Stomach (tissue), 4 donors: ENCODE measurements around the gene FLNA.

Experiments
- EP300 ChIP-seq: sonication (generic); formaldehyde crosslinking; IDR thresholded peaks from one replicate; pipeline ENCODE4 v1.6.1; 2017; ENCODE audit warnings: antibody characterized with exemption
- POLR2A ChIP-seq, 4 donors: fragments of 450-650 bp; IDR thresholded peaks; one replicate each; pipeline ENCODE4 v1.6.1; 2016; ENCODE audit warnings: antibody characterized with exemption in 4 of 4, control low read depth in 2 of 4, mild to moderate bottlenecking in 1 of 4, moderate library complexity in 1 of 4
- POLR2AphosphoS5 ChIP-seq, 3 donors: sonication (generic); formaldehyde crosslinking; IDR thresholded peaks; one replicate each; pipeline ENCODE4 v1.6.1; 2016; ENCODE audit warnings: antibody characterized with exemption in 3 of 3
- TF ChIP-seq, protein P1 (sequence below), 7 experiments: fragments of 450-650 bp in 4 of 7; fragments of 200-600 bp in 3 of 7; sonication (generic) in 3 of 7; IDR thresholded peaks; one replicate each; pipeline ENCODE4 v1.5.1; 2016 to 2019; ENCODE audit warnings: antibody characterized with exemption in 7 of 7, control low read depth in 2 of 7, mild to moderate bottlenecking in 1 of 7

GRCh38 chrX:154310616-154311536, 63.6 kb downstream of the FLNA start:
- TF ChIP-seq POLR2A (IDR thresholded peaks at IDR 0.05): no peak
- TF ChIP-seq, protein P1, sequence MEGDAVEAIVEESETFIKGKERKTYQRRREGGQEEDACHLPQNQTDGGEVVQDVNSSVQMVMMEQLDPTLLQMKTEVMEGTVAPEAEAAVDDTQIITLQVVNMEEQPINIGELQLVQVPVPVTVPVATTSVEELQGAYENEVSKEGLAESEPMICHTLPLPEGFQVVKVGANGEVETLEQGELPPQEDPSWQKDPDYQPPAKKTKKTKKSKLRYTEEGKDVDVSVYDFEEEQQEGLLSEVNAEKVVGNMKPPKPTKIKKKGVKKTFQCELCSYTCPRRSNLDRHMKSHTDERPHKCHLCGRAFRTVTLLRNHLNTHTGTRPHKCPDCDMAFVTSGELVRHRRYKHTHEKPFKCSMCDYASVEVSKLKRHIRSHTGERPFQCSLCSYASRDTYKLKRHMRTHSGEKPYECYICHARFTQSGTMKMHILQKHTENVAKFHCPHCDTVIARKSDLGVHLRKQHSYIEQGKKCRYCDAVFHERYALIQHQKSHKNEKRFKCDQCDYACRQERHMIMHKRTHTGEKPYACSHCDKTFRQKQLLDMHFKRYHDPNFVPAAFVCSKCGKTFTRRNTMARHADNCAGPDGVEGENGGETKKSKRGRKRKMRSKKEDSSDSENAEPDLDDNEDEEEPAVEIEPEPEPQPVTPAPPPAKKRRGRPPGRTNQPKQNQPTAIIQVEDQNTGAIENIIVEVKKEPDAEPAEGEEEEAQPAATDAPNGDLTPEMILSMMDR (IDR thresholded peaks at IDR 0.05): no peak
- TF ChIP-seq POLR2AphosphoS5 (IDR thresholded peaks at IDR 0.05): no peak
- TF ChIP-seq EP300: no peak
